DMS153 (cell line): ENCODE measurements around the gene HPCAL1.

ENCODE experiments used
- DNase-seq: peaks from one replicate; lab custom pipeline; 2025; lab: John Stamatoyannopoulos, UW

The HPCAL1 gene

DNA sequence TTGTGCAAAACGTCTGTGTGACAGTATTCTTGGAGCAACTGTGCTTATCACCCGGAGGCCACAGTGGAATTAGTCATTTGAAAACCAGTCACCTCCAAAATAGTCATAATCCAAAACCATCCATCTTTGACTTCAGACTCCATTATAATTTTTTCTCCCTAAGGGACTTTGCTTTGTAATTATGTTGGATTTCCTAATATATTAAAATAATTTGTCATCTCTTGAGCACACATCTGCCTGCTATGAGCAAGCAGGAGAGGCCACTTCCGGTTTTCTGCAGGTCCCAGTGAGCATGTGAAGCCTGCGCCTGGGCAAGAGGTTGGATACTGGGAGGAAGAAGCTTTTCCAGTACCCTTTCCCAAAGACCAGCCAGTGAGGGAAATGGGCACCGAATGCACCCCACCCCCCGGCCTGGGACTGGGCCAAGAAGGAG lies 87.7 kb downstream of the HPCAL1 start:
- no peak for DNase-seq

GRCh38 chr2:10392100-10392499 lies 89.4 kb downstream of the HPCAL1 start:
- DNase-seq: no peak

- DNase-seq: no peak
Observed at GRCh38 chr2:10392548-10392947, 89.8 kb downstream of the HPCAL1 start.

GRCh38 chr2:10392951-10393639 lies 90.4 kb downstream of the HPCAL1 start:
- DNase-seq: no peak

GRCh38 chr2:10393640-10393982 lies 90.9 kb downstream of the HPCAL1 start:
- no peak for DNase-seq

DNA sequence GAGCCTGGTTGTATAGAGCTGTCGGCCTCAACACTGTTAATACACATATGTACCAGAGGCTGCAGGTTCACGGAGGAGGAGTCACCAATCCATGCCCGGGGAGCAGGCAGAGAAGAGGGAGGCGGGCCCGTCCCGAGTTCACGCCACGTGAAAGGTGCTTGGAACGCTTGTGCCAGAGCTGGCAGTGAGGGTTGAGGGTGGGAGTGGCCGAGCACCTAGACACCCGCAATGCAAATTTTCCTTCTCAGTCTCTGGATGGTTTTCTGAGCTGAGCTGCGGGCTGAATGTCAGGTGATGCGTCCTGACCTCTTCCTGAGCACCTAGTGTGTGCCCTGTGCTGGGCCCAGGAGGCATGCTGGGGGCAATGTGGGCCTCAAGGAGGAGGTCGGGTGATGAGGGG lies 93.2 kb downstream of the HPCAL1 start:
- DNase-seq: no peak

DNA sequence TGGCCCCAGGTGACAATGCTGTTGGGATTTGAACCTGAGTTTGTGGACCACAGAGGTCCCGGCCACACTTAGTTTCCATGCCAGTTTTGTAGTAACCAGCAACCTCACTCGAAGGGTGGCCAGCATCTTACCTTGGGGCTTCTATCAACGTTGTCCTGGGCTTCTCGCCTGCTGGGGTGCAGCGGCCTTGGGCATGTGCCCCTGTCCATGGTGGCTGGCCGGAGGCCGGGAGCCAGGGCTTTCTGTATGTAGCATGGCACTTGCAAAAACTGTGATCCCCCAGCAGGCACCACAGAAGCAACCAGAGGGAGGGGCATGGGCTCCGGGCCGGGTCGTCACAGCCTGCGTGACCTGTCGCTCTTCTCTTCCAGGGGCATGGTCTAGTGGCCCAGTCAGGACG lies 93.8 kb downstream of the HPCAL1 start:
- DNase-seq: no peak

DNA sequence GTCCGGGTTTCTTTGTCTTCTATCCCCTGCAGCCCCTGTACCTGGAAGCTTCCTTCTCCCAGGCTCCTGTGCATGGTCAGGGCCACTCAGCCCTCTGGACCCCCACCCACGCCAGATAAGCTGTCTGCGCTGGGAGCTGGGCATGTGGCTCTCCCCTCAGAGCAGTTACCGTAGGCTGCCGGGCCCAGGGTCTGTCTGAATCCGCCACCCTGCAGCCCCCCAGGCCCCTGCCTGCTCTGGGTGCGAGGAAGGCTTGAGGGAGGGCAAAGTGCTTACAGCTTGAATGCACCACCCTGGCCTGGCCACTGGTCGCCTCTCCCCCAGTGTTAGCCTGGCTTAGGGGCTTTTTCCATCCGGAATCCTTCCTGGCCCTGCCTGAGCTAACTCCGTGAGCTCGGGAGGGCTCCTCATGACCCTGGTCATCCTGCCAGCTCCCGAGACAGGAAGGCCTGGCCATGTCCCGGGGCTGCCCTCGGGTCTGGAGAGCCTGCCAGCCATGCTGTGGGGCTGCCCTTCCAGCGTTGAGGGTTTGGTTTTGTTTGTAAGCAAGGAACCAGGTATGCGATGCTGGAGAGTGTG lies 94.7 kb downstream of the HPCAL1 start:
- no peak for DNase-seq

GRCh38 chr2:10397878-10398277 lies 95.2 kb downstream of the HPCAL1 start:
- DNase-seq: no peak

DNA sequence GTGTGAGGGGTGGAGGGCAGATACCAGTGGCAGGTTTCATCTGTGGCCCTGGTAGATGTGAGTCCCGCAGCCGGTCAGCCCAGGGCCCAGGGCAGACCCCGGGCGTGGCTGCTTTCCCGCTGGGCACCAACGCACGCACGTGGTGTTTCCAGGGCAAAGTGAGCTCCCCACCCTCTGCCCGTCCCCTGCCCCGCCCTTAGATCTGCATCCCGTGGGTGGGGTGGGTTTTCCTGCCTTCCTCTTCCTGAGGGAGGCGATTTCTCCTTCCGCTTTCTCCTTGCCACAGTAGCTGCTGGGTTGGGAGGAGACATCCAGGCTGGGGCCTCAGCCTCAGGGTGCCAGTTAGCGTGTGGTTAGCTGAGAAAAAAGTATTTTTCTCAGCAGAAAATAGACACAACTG lies 95.8 kb downstream of the HPCAL1 start:
- no peak for DNase-seq

DNA sequence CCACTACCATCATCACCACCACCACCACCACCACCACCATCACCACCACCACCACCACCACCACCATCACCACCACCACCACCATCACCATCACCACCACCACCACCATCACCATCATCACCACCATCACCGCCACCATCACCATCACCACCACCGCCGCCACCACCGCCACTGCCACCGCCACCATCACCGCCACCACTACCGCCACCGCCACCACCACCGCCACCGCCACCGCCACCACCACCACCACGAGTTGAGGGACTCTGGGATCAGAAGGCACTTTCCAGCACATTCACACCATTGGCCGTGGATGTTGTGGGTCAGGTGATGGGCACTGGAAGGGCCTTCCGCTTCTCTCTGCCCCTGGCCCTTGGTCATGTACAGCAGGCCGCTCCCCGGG lies 96.7 kb downstream of the HPCAL1 start:
- DNase-seq: no peak

DNA sequence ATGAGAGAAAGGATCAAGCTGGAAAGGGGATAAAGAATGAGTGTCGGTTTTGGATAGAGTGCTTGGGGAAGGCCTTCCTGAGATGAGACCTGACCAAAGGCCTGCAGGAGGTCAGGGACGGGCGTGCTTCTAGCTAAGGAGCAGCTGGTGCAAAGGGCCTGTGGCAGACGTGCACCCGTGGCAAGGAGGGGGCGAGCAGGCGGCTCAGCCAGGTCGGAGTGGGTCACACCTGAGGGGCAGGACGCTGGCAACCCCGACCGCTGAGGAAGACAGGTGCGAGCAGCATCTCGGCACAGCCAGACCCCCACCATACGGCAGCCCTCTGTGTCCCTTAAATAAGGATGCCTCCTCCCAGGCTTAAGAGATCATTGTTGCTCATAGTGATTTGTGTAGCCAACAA lies 97.3 kb downstream of the HPCAL1 start:
- no peak for DNase-seq

GRCh38 chr2:10400568-10400977 lies 97.9 kb downstream of the HPCAL1 start:
- DNase-seq: no peak

GRCh38 chr2:10400978-10401951 lies 98.6 kb downstream of the HPCAL1 start:
- DNase-seq: no peak

DNA sequence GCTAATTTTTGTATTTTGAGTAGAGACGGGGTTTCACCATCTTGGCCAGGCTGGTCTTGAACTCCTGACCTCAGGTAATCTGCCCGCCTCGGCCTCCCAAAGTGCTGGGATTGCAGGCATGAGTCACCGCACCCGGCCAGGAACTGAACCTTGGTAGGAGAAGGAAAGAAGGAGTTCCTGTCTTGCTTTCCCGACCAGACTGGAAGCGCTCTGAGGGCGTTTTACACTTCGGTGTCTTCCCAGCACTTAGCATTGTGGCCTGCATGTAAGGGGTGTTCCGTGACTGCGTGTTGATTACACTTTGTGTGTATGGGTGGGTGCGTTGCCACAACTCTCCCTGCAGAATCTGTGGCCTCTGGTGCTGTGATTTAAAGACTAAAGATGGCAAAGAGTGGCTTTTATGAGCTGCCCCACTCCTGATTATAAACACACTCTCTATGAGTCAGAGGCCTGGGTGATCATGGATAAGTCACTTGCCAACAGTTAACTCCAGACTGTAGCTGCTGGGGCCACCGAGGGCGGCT lies 99.4 kb downstream of the HPCAL1 start:
- no peak for DNase-seq

DNA sequence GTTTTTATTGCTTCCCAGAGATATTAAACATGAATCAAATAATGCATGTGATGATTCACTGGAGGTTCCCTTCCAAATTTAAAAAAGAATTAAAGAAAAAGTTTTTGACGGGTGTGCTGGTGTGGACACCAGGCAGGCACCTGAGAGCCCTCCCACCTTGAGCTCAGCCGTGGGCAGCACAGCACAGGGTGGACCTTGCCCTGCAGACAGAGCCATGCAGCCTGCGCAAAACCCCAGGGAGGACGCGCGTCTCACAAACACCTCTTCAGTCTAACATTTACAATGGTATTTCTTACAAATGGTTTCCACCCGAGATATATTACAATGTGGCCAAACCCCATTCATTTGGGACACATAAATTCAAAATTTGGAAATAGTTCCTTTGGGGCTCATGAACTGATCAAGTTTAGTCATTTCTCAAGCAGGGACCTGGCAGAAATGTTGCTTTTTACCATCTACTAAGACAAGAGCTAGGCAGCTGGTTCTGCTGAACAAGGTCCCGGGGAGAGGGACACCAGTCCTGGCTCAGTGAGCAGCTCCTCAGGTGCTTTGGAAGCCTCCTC lies 100.0 kb downstream of the HPCAL1 start:
- no peak for DNase-seq

DNA sequence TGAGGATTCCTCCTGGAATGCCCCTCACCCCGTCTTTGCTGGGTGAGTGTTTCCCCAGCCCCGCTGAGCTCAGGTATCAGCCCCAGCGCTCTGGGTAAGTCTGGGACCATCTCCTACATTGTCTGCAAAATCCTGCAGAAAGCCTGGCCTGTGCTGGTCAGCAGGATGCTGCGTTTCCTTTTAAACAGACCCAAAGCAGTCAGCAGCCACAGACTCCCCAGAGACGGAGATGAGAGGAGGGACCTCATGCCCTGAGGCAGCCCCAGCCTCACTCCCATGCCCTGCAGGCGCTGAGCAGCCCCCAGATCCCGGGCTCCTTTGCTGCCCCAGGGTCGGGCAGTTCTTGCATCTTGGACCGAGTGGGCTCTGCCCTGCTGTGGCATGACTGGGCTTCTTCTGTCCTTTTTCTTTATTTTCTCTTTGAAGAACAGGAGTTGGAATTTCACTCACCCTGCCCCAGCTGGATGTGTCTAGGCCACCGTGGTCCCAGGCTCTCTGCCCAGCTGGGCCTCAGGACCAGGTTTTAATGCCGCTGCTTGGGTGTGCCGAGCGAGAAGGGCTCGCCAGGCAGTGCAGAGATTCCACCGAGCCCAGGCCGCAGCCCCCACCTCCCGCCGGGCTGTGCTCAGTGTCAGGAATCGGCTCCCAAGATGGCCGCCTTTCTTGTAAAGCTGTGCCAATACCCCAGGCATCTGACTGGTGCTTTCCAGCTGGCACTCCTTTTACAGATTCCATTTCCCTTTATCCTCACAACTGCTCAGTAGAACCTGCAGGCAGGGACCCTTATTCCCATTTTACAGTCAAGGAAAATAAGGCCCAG lies 101.8 kb downstream of the HPCAL1 start:
- DNase-seq: no peak

GRCh38 chr2:10405448-10405847 lies 102.7 kb downstream of the HPCAL1 start:
- DNase-seq: no peak

GRCh38 chr2:10406016-10406415 lies 103.3 kb downstream of the HPCAL1 start:
- no peak for DNase-seq

DNA sequence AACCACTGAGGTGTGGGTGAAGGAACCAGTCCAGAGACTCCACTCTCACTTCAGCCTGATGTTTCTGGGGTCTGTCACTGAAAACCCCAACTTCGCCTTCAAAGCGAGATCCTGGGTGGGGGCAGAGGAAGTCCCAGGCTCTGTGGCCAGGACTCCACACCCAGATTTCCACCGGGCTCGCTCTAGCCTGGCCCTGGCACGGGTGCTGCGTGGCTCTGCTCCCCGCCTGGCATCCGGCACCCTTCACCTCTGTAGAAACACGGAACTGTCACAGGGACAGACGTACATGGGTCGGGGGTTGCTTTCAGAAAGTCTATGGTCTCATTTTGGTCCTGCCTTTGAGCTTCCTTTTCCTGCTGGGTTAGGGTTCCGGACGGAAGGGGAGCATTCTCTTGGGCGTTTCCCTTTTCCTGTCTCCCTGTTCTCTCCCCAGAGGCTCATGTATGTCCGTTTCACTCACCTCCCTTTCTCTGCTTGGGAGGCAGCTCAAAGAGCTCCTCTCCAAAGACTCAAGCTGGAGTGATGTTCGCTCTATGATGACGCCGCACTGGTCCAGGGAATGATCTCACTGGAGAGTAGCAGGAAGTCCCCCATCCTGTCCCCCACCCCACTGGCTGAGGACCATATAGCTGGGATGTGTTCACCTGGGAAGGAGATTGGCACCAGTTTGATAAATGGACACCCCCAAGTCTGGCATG lies 103.9 kb downstream of the HPCAL1 start:
- DNase-seq: no peak

- no peak for DNase-seq
Observed at GRCh38 chr2:10407432-10407831, 104.7 kb downstream of the HPCAL1 start.
